ENCODE data around the gene SLC11A2. TPM values are rescaled to one million over a fixed set of nuclear protein-coding genes. Genes with fewer than 3 reads are reported as not detected.

SLC11A2 gene
- total and polyA plus RNA-seq, 2 experiments from 2014 or later = 19.4 to 48.9 TPM

- Histone ChIP-seq H4K20me1 (replicated peaks; ENCODE audit: insufficient read depth) (peaks cover 3% of the 10 kb centered on the region), H3K36me3 (ENCODE audit: insufficient read depth) (no peaks in the 10 kb centered on the region), H3K4me1 (ENCODE audit: insufficient read depth) (peaks cover 16% of the 10 kb centered on the region), H3K27me3 (ENCODE audit: insufficient read depth) (no peaks in the 10 kb centered on the region), H3K9me2 (ENCODE audit: insufficient read depth) (no peaks in the 10 kb centered on the region), H3K79me2 (replicated peaks; ENCODE audit: insufficient read depth) (peaks cover 25% of the 10 kb centered on the region), H3K4me2 (peak overlapping the region; percentile 35; the same call in 1 of the 2 replicates), H3K4me3 (no peak overlapping the region), H3K27ac (ENCODE audit: low read depth) (peak overlapping the region; percentile 82), H2AFZ (no peak overlapping the region), H3F3A (replicated peaks; ENCODE audit: low read depth) (no peaks in the 10 kb centered on the region)
- H3K27me3 Mint-ChIP-seq (ENCODE audit: insufficient read depth, low read depth, poor library complexity) = peaks cover 13% of the 10 kb centered on the region
- H3K4me1 Mint-ChIP-seq = peaks cover 36% of the 10 kb centered on the region
- H3K9me3 Mint-ChIP-seq = no peaks in the 10 kb centered on the region; the same call in 1 of the 3 replicates
- peak overlapping the region; percentile 96 for H3K27ac Mint-ChIP-seq
- TF ChIP-seq CREB1 (CRISPR knock-in tag; IDR thresholded peaks at IDR 0.05; ENCODE audit: low read depth) = no peak
- no peak for TF ChIP-seq CTCF (conservative IDR thresholded peaks at IDR 0.05; ENCODE audit: low read depth in 2 of 2)
- no peak for TF ChIP-seq ZNF114 (CRISPR knock-in tag; IDR thresholded peaks at IDR 0.05)
- TF ChIP-seq EZH2 (IDR thresholded peaks at IDR 0.05; ENCODE audit: low read depth, unreplicated experiment) = no peak
- no peak for TF ChIP-seq REST (IDR thresholded peaks at IDR 0.05; ENCODE audit: unreplicated experiment)
- TF ChIP-seq NANOG (IDR thresholded peaks at IDR 0.05; ENCODE audit: borderline replicate concordance) = no peak
- no peak for TF ChIP-seq STAT1 (IDR thresholded peaks at IDR 0.05; ENCODE audit: unreplicated experiment)
- TF ChIP-seq ETS1 (IDR thresholded peaks at IDR 0.05) = no peak
- no peak for TF ChIP-seq JUNB (IDR thresholded peaks at IDR 0.05; ENCODE audit: unreplicated experiment)
- TF ChIP-seq ZNF462 (CRISPR knock-in tag; IDR thresholded peaks at IDR 0.05) = no peak
- no peak for TF ChIP-seq POLR2AphosphoS5 (IDR thresholded peaks at IDR 0.05; ENCODE audit: low read depth)
- no peak for TF ChIP-seq ZNF331 (CRISPR knock-in tag; IDR thresholded peaks at IDR 0.05; ENCODE audit: low read depth)
- ATAC-seq (peak; percentile 73), DNase-seq (ENCODE audit: low spot score) (peak; percentile 83)
- peaks cover 44% of the 10 kb centered on the region for H3K36me3 Mint-ChIP-seq (ENCODE audit: low read depth)
- peak overlapping the region; percentile 18; the same call in 2 of the 3 replicates for H3K4me3 Mint-ChIP-seq
Observed at GRCh38 chr12:51005671-51006070, 20.5 kb downstream of the SLC11A2 start.

Measured in GM23338 (cell line).